HG02588 (cell line): ENCODE data around the gene ATF5.
A peak's percentile ranks its signal among the peaks of the same experiment; 100 is the strongest.
"Not testable (repeated sequence)": the region's sequence is repeated elsewhere in the genome, so short reads cannot be mapped to it uniquely, and the experiment has no call there.

Experiments
- ATAC-seq: cut with Tn5 transposase; IDR thresholded peaks from one replicate; pipeline ENCODE4 v1.9.1; 2021; ENCODE audit warnings: mild to moderate bottlenecking, moderate library complexity; ENCODE audit not compliant: unreplicated experiment

ATF5 gene

GRCh38 chr19:49921871-49922795, 6.9 kb upstream of the ATF5 start:
- no peak for ATAC-seq

GRCh38 chr19:49923055-49924003, 5.7 kb upstream of the ATF5 start:
- no peak for ATAC-seq

- no peak for ATAC-seq
These were observed 4.8 kb upstream of the ATF5 start for GRCh38 chr19:49924004-49924880.

- ATAC-seq, result not testable (repeated sequence)
These were observed 4.2 kb upstream of the ATF5 start for GRCh38 chr19:49924881-49925210.

- no peak for ATAC-seq
These were observed 3.5 kb upstream of the ATF5 start for GRCh38 chr19:49925486-49925885.

- ATAC-seq, result no peak
These were observed 2.5 kb upstream of the ATF5 start for GRCh38 chr19:49926515-49926914.

- no peak for ATAC-seq
These were observed 1.3 kb upstream of the ATF5 start for GRCh38 chr19:49927526-49928264.

- ATAC-seq, result peak; percentile 56
These were observed 842 bp downstream of the ATF5 start for GRCh38 chr19:49929611-49930482.

- ATAC-seq, result no peak
These were observed 1.5 kb downstream of the ATF5 start for GRCh38 chr19:49930483-49931011.

GRCh38 chr19:49931293-49932040, 2.5 kb downstream of the ATF5 start:
- ATAC-seq, result no peak

GRCh38 chr19:49932041-49932451, 3.0 kb downstream of the ATF5 start:
- ATAC-seq, result no peak

GRCh38 chr19:49932731-49933131, 3.7 kb downstream of the ATF5 start:
- no peak for ATAC-seq

GRCh38 chr19:49933643-49934042, 4.6 kb downstream of the ATF5 start:
- no peak for ATAC-seq

GRCh38 chr19:49936549-49936948, 7.5 kb downstream of the ATF5 start:
- ATAC-seq, result no peak

- ATAC-seq, result no peak
These were observed 8.9 kb downstream of the ATF5 start for GRCh38 chr19:49937750-49938381.

- no peak for ATAC-seq
These were observed 9.7 kb downstream of the ATF5 start for GRCh38 chr19:49938662-49939061.

GRCh38 chr19:49939721-49940481, 10.9 kb downstream of the ATF5 start:
- no peak for ATAC-seq
